CD4-positive, alpha-beta memory T cell (primary cell): ENCODE data around the gene TGFB2. TPM values are rescaled to one million over a fixed set of nuclear protein-coding genes. Genes with fewer than 3 reads are reported as not detected.

Experiments
- CTCF ChIA-PET: fragments of 350-600 bp; sonication (Branson Sonifier 250); formaldehyde crosslinking; loops from one replicate; lab custom pipeline; 2021; ENCODE audit warnings: inconsistent platforms; ENCODE audit not compliant: partially characterized antibody; lab: Charles Lee
- POLR2A ChIA-PET: fragments of 350-600 bp; sonication (Branson Sonifier 250); formaldehyde crosslinking; loops from one replicate; lab custom pipeline; 2021; ENCODE audit not compliant: partially characterized antibody; lab: Charles Lee
- DNase-seq, 5 donors: peaks; one replicate each; pipeline versions ENCODE4 v3.0.0 to v3.0.0-alpha.2; 2020 to 2022; ENCODE audit warnings: mixed read lengths in 1 of 5
- H3K27ac ChIP-seq: one replicate; pipeline ENCODE4 v1.7.0; 2013; ENCODE audit warnings: low read depth, low read length
- H3K27me3 ChIP-seq: 2 replicates; pipeline ENCODE4 v1.7.0; 2013; ENCODE audit warnings: mild to moderate bottlenecking, low read length, moderate library complexity; ENCODE audit not compliant: insufficient read depth
- H3K36me3 ChIP-seq: 2 replicates; pipeline ENCODE4 v1.7.0; 2013; ENCODE audit warnings: mild to moderate bottlenecking, low read length, moderate library complexity; ENCODE audit not compliant: insufficient read depth
- H3K4me1 ChIP-seq: 2 replicates; pipeline ENCODE4 v1.7.0; 2013; ENCODE audit warnings: mild to moderate bottlenecking, low read length, moderate library complexity; ENCODE audit not compliant: insufficient read depth
- H3K4me3 ChIP-seq, 2 donors: one replicate each; pipeline ENCODE4 v1.7.0; 2013; ENCODE audit warnings: low read length in 2 of 2, mild to moderate bottlenecking in 1 of 2
- H3K9me3 ChIP-seq, 2 donors: one replicate each; pipeline ENCODE4 v1.7.0; 2013; ENCODE audit warnings: low read length in 2 of 2, control low read depth in 1 of 2; ENCODE audit not compliant: control insufficient read depth in 1 of 2
- H3K27ac Mint-ChIP-seq, 7 donors: one replicate each; pipeline ENCODE4 v1.8.0; 2020 to 2021; ENCODE audit warnings: mixed read lengths in 7 of 7, mild to moderate bottlenecking in 6 of 7, inconsistent platforms in 3 of 7, moderate library complexity in 3 of 7
- H3K27me3 Mint-ChIP-seq, 2 donors: one replicate each; pipeline ENCODE4 v1.8.0; 2020 to 2021; ENCODE audit warnings: mixed read lengths in 2 of 2
- H3K36me3 Mint-ChIP-seq, 2 donors: one replicate each; pipeline ENCODE4 v1.8.0; 2020 to 2021; ENCODE audit warnings: mixed read lengths in 2 of 2, inconsistent platforms in 1 of 2, mild to moderate bottlenecking in 1 of 2
- H3K4me1 Mint-ChIP-seq, 4 donors: one replicate each; pipeline ENCODE4 v1.8.0; 2020 to 2021; ENCODE audit warnings: mixed read lengths in 4 of 4, mild to moderate bottlenecking in 1 of 4
- H3K4me3 Mint-ChIP-seq, 8 donors: one replicate each; pipeline ENCODE4 v1.8.0; 2020 to 2021; ENCODE audit warnings: mixed read lengths in 8 of 8, mild to moderate bottlenecking in 7 of 8, moderate library complexity in 6 of 8, inconsistent platforms in 3 of 8
- H3K9me3 Mint-ChIP-seq, 8 donors: one replicate each; pipeline ENCODE4 v1.8.0; 2020 to 2021; ENCODE audit warnings: mixed read lengths in 8 of 8, mild to moderate bottlenecking in 5 of 8, inconsistent platforms in 3 of 8, moderate library complexity in 1 of 8
- intact Hi-C: fragments of 100-400 bp; cut with micrococcal nuclease; formaldehyde crosslinking; loops from one replicate; pipeline ENCODE4 v1.15.1; 2023
- polyA plus RNA-seq, 2 donors: library from polyadenylated mRNA; unstranded; fragments of 300-500 nt; fragmentation: Illumina TruSeq; gene quantifications; one replicate each; pipeline ENCODE4 v1.2.3, GENCODE V29; 2021
- total RNA-seq, 2 experiments: library from RNA; stranded (reverse); gene quantifications; one replicate each; pipeline ENCODE4 v1.2.3, GENCODE V29; 2021

The TGFB2 gene
- not detected for total RNA-seq
- not detected for polyA plus RNA-seq

DNA sequence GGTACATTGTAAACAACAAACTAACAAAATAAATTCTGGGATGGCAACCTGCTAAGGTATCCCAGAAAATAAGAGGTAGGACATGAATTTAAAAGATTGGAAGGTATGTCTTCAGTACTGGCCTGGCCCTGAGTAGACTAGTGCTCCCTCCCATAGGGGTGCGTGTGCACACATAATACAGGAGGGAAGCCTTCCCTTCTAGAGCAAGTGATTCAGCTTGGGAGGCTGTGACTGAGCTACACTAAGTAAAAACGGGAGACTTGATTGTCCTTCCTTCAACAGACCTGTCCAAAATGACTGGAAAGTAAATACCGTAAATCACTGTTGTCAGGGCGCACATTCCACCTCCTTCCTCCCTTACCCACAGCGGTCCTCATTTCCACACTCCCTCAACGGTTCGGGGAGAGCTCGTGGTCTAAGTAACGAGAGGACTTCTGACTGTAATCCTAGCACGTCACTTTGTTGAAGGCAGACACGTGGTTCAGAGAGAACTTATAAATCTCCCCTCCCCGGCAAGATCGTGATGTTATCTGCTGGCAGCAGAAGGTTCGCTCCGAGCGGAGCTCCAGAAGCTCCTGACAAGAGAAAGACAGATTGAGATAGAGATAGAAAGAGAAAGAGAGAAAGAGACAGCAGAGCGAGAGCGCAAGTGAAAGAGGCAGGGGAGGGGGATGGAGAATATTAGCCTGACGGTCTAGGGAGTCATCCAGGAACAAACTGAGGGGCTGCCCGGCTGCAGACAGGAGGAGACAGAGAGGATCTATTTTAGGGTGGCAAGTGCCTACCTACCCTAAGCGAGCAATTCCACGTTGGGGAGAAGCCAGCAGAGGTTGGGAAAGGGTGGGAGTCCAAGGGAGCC is at the start of gene TGFB2:
TGFB2 (plus strand) TSS at position 523 of the 859 bp plus-strand sequence. CDS start 1,366 bp downstream, outside the sequence.
- Mint-ChIP-seq H3K4me3 (no peak within 1 kb of the TSS), H3K36me3 (peaks cover 0 to 15% of the 10 kb centered on the region in 2 donors), H3K27ac (peak within 1 kb of the TSS in 1 of 7 donors; percentile 89), H3K4me1 (peaks cover 17 to 26% (median 22%) of the 10 kb centered on the region in 4 donors), H3K9me3 (peaks cover 0 to 3% (median 0%) of the 10 kb centered on the region in 8 donors), H3K27me3 (peaks cover 3 to 9% of the 10 kb centered on the region in 2 donors)
- H3K4me3 ChIP-seq: peak within 1 kb of the TSS; percentile 2 to 47
- H3K9me3 ChIP-seq: no peaks in the 10 kb centered on the region
- H3K4me1 ChIP-seq: peaks cover 32% of the 10 kb centered on the region
- intact Hi-C loops: loop anchor here (5.0 kb wide), 1 partner anchor 827 kb away; the partner anchor contains the start of gene LYPLAL1
- ChIA-PET POLR2A (interaction anchor here (0.7 to 2.8 kb wide), 2 partner anchors 60 to 719 kb away, joined by 3 to 7 read pairs; partner anchors contain the start of gene RRP15), CTCF (no interaction called here)
- peak in 4 of 5 donors; percentile 13 to 43 (median 19) for DNase-seq
- no peaks in the 10 kb centered on the region for H3K27me3 ChIP-seq
- H3K36me3 ChIP-seq: no peaks in the 10 kb centered on the region
- peak within 1 kb of the TSS; percentile 11 for H3K27ac ChIP-seq

DNA sequence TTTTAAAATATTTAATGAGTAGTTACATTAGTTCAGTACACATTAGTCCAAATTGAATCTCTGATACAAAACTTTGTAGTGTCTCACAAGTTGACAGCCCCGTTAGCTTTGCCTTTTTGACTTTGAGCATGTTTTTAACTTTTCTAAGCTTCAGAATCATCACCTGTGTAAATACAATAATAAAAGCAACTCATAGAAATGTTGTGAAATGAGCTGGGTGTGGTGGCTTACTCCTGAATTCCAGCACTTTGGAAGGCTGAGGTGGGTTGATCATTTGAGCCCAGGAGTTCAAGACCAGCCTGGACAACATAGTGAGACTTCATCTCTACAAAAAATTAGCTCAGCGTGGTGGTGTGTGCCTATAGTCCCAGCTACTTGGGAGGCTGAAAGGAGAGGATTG is 49.0 kb upstream of the TGFB2 start:
- CTCF ChIA-PET: interaction anchor here (0.5 to 0.6 kb wide), 2 partner anchors 346 to 1380 kb away, joined by 3 read pairs; no protein-coding TSS in a partner anchor
- intact Hi-C loops: no loop called here
- peaks cover 5 to 12% (median 9%) of the 10 kb centered on the region in 4 donors for H3K4me1 Mint-ChIP-seq

DNA sequence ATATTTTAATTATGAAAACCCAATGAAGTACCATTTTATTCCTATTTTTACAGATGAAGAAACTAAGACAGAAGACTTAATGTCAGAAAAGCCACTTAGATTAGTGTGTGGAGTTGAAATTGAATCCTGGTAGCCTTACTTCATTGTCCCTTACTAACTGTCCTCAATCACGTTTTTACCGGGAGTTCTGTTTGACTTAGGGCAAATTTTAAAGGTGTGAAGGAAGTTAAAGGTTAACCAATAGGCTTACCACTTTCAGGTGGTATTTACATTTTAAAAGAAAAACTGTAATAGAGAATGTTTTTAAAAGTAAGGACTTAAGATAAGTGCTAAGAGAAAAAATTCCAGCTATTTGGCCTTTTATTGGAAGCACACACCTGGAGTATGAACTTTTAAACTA is 47.7 kb upstream of the TGFB2 start:
- no peaks in the 10 kb centered on the region for H3K27me3 Mint-ChIP-seq
- H3K27ac Mint-ChIP-seq: no peak overlapping the region
- Histone ChIP-seq H3K4me1 (no peaks in the 10 kb centered on the region), H3K27me3 (no peaks in the 10 kb centered on the region), H3K9me3 (no peaks in the 10 kb centered on the region), H3K4me3 (no peak overlapping the region), H3K27ac (no peak overlapping the region), H3K36me3 (peaks cover 5% of the 10 kb centered on the region)
- H3K4me1 Mint-ChIP-seq: peaks cover 9 to 12% (median 11%) of the 10 kb centered on the region in 4 donors
- H3K36me3 Mint-ChIP-seq: peaks cover 7 to 29% of the 10 kb centered on the region in 2 donors
- peaks cover 0 to 1% (median 0%) of the 10 kb centered on the region in 8 donors for H3K9me3 Mint-ChIP-seq
- CTCF ChIA-PET: no interaction called here
- DNase-seq: no peak
- no peak overlapping the region for H3K4me3 Mint-ChIP-seq
- intact Hi-C loops: no loop called here
- POLR2A ChIA-PET: no interaction called here

More for the DNA sequence above, 49.0 kb upstream of the TGFB2 start:
- Histone ChIP-seq H3K9me3 (no peaks in the 10 kb centered on the region), H3K27me3 (no peaks in the 10 kb centered on the region), H3K36me3 (peaks cover 5% of the 10 kb centered on the region), H3K4me1 (no peaks in the 10 kb centered on the region), H3K4me3 (no peak overlapping the region), H3K27ac (no peak overlapping the region)
- Mint-ChIP-seq H3K27me3 (no peaks in the 10 kb centered on the region), H3K27ac (peak overlapping the region in 1 of 7 donors; percentile 71), H3K9me3 (peaks cover 0 to 1% (median 0%) of the 10 kb centered on the region in 8 donors), H3K36me3 (peaks cover 7 to 22% of the 10 kb centered on the region in 2 donors), H3K4me3 (no peak overlapping the region)
- POLR2A ChIA-PET: no interaction called here
- no peak for DNase-seq

DNA sequence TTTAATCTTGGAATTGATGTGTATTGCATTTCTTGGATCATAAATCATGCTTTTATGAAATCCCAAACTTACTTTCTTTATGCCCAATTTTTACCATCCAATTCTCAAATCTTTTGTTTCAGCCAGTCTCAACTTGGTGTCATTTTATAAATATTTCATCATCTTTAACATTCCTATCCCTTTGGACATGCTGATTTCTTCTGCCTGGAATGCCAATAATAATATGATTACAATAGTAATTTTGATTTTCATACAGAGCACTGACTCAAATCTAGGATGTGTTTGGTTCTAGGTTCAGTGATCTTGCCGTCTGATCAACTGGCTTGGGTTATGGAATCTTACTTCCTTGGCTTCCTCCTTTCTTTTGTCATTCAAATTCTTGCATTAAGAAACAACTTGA is 47.3 kb upstream of the TGFB2 start:
- H3K36me3 ChIP-seq: peaks cover 5% of the 10 kb centered on the region
- no peak for DNase-seq
- Mint-ChIP-seq H3K36me3 (peaks cover 7 to 30% of the 10 kb centered on the region in 2 donors), H3K27me3 (no peaks in the 10 kb centered on the region), H3K27ac (no peak overlapping the region), H3K4me1 (peaks cover 8 to 11% (median 10%) of the 10 kb centered on the region in 4 donors), H3K4me3 (no peak overlapping the region), H3K9me3 (peaks cover 0 to 1% (median 0%) of the 10 kb centered on the region in 8 donors)
- no peak overlapping the region for H3K4me3 ChIP-seq
- no peaks in the 10 kb centered on the region for H3K9me3 ChIP-seq
- H3K27ac ChIP-seq: no peak overlapping the region
- intact Hi-C loops: no loop called here
- ChIA-PET CTCF (interaction anchor here (1.2 kb wide), 1 partner anchor 30 kb away, joined by 3 read pairs; no protein-coding TSS in a partner anchor), POLR2A (no interaction called here)
- no peaks in the 10 kb centered on the region for H3K4me1 ChIP-seq
- H3K27me3 ChIP-seq: no peaks in the 10 kb centered on the region

DNA sequence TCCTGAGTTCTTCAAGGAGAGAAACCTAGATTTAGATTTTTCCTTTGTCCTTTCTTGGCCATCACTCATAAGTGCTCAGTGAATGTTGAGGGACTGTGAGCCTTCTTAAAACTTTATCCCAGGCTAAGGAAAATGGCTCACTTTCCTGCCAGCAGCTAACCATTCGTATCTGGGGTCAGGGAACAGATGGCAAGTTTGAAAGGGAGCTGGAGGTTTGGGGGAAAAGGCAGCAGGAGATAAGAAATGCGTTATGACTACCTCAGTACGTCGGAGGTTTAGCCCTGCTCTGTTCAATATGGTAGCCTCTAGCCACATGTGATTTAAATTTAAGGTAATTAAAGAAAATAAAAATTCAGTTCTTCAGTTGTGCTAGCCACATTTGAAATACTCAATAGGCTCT is 46.7 kb upstream of the TGFB2 start:
- no peak for DNase-seq
- H3K36me3 Mint-ChIP-seq: peaks cover 7 to 30% of the 10 kb centered on the region in 2 donors
- Histone ChIP-seq H3K9me3 (no peaks in the 10 kb centered on the region), H3K27me3 (no peaks in the 10 kb centered on the region), H3K4me1 (no peaks in the 10 kb centered on the region), H3K4me3 (no peak overlapping the region), H3K27ac (no peak overlapping the region), H3K36me3 (peaks cover 5% of the 10 kb centered on the region)
- peaks cover 0 to 1% (median 0%) of the 10 kb centered on the region in 8 donors for H3K9me3 Mint-ChIP-seq
- POLR2A ChIA-PET: no interaction called here
- H3K4me1 Mint-ChIP-seq: peaks cover 8 to 11% (median 10%) of the 10 kb centered on the region in 4 donors
- no peaks in the 10 kb centered on the region for H3K27me3 Mint-ChIP-seq
- no peak overlapping the region for H3K27ac Mint-ChIP-seq
- intact Hi-C loops: no loop called here
- CTCF ChIA-PET: interaction anchor here (1.2 kb wide), 1 partner anchor 29 kb away, joined by 3 read pairs; no protein-coding TSS in a partner anchor
- H3K4me3 Mint-ChIP-seq: no peak overlapping the region

DNA sequence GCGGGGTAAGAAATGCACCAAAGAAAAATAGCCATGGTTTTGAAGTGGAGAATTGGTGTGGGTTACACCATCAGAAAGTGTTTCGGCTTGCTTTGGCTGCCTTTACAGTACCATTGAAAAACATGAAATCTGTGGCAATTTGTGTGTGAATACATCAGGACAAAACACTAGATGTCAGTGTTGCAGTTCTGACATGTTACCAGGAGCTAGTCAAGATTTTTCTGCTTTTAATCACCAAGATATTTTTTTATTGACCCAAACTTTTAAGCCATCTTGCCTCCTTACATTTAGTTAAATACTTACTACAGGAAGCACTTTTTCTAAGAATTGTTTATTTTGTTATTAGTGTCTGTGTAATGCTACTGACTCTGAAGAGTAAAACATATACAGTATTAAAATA is 45.7 kb upstream of the TGFB2 start:
- no peak overlapping the region for H3K4me3 ChIP-seq
- no peak overlapping the region for H3K27ac ChIP-seq
- no peaks in the 10 kb centered on the region for H3K27me3 ChIP-seq
- no peak for DNase-seq
- no peak overlapping the region for H3K27ac Mint-ChIP-seq
- peaks cover 8 to 11% (median 10%) of the 10 kb centered on the region in 4 donors for H3K4me1 Mint-ChIP-seq
- CTCF ChIA-PET: no interaction called here
- H3K36me3 ChIP-seq: peaks cover under 1% of the 10 kb centered on the region
- no peaks in the 10 kb centered on the region for H3K27me3 Mint-ChIP-seq
- peaks cover 7 to 24% of the 10 kb centered on the region in 2 donors for H3K36me3 Mint-ChIP-seq
- no peaks in the 10 kb centered on the region for H3K9me3 ChIP-seq
- intact Hi-C loops: no loop called here
- POLR2A ChIA-PET: no interaction called here
- H3K4me3 Mint-ChIP-seq: no peak overlapping the region
- peaks cover 0 to 1% (median 0%) of the 10 kb centered on the region in 8 donors for H3K9me3 Mint-ChIP-seq
- H3K4me1 ChIP-seq: no peaks in the 10 kb centered on the region

DNA sequence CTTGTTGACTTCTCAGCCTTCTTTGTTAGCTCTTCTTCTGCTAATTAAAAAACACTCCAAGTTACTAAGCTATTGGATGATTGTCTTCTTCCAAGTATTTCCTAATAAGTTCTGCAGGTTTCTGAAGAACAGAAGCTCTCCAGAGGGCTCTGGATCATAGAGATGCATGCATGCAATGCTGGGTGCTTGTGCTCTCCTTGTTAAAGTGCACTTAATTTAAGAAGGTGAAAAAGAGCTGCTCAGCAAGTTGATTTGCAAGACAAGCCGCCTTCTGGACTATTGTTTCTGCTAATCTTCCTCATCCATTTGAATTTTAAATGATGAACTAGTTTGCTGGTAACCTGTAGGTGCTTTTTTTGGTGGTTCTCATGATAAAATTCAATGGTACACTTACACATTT is 43.9 kb upstream of the TGFB2 start:
- Histone ChIP-seq H3K36me3 (peaks cover 5% of the 10 kb centered on the region), H3K4me3 (no peak overlapping the region), H3K9me3 (no peaks in the 10 kb centered on the region), H3K27me3 (no peaks in the 10 kb centered on the region), H3K27ac (no peak overlapping the region), H3K4me1 (no peaks in the 10 kb centered on the region)
- ChIA-PET CTCF (no interaction called here), POLR2A (no interaction called here)
- Mint-ChIP-seq H3K27me3 (no peaks in the 10 kb centered on the region), H3K36me3 (peaks cover 17 to 33% of the 10 kb centered on the region in 2 donors), H3K27ac (no peak overlapping the region), H3K9me3 (peaks cover 0 to 1% (median 0%) of the 10 kb centered on the region in 8 donors), H3K4me1 (peaks cover 9 to 12% (median 11%) of the 10 kb centered on the region in 4 donors), H3K4me3 (no peak overlapping the region)
- intact Hi-C loops: no loop called here
- DNase-seq: no peak
